ENCODE measurements around the gene CIAO1.
A peak's percentile ranks its signal among the peaks of the same experiment; 100 is the strongest.

Gene CIAO1

GRCh38 chr2:96258166-96259022, 7.6 kb upstream of the CIAO1 start:
- no peak for TF ChIP-seq CTCF (conservative IDR thresholded peaks at IDR 0.05; ENCODE audit: low read depth, low read length)
- H3K4me3 ChIP-seq (ENCODE audit: low read depth, low read length), result no peak overlapping the region
- DNase-seq (ENCODE audit: low read depth), result peak; percentile 81

- TF ChIP-seq CTCF (conservative IDR thresholded peaks at IDR 0.05; ENCODE audit: low read depth, low read length), result no peak
- DNase-seq (ENCODE audit: low read depth), result no peak
- no peak overlapping the region for H3K4me3 ChIP-seq (ENCODE audit: low read depth, low read length)
Observed at GRCh38 chr2:96259497-96259921, 6.5 kb upstream of the CIAO1 start.

GRCh38 chr2:96260387-96261260, 5.4 kb upstream of the CIAO1 start:
- DNase-seq (ENCODE audit: low read depth), result peak; percentile 90

GRCh38 chr2:96261328-96262003, 4.6 kb upstream of the CIAO1 start:
- TF ChIP-seq CTCF (conservative IDR thresholded peaks at IDR 0.05; ENCODE audit: low read depth, low read length), result no peak
- no peak overlapping the region for H3K4me3 ChIP-seq (ENCODE audit: low read depth, low read length)
- DNase-seq (ENCODE audit: low read depth), result no peak

More at GRCh38 chr2:96260387-96261260, 5.4 kb upstream of the CIAO1 start:
- peak overlapping the region; percentile 7 for H3K4me3 ChIP-seq (ENCODE audit: low read depth, low read length)
- peak; percentile 43 for TF ChIP-seq CTCF (conservative IDR thresholded peaks at IDR 0.05; ENCODE audit: low read depth, low read length)

- no peak for DNase-seq (ENCODE audit: low read depth)
- no peak overlapping the region for H3K4me3 ChIP-seq (ENCODE audit: low read depth, low read length)
- no peak for TF ChIP-seq CTCF (conservative IDR thresholded peaks at IDR 0.05; ENCODE audit: low read depth, low read length)
Observed at GRCh38 chr2:96262306-96262705, 3.7 kb upstream of the CIAO1 start.

GRCh38 chr2:96264086-96264485, 1.9 kb upstream of the CIAO1 start:
- H3K4me3 ChIP-seq (ENCODE audit: low read depth, low read length), result peak overlapping the region; percentile 75
- no peak for TF ChIP-seq CTCF (conservative IDR thresholded peaks at IDR 0.05; ENCODE audit: low read depth, low read length)
- peak; percentile 45 for DNase-seq (ENCODE audit: low read depth)
